Small intestine (tissue), 7 donors: ENCODE measurements around the gene KRTAP10-4. TPM values are rescaled to one million over a fixed set of nuclear protein-coding genes. Genes with fewer than 3 reads are reported as not detected.
"Not testable (repeated sequence)": the region's sequence is repeated elsewhere in the genome, so short reads cannot be mapped to it uniquely, and the experiment has no call there.

Experiments
- DNase-seq, 2 donors: peaks; one replicate each; pipeline versions ENCODE4 v3.0.0 to v3.0.0-alpha.2; 2013
- FAIRE-seq: peaks from 2 replicates; lab custom pipeline; 2012; peaks lifted over from hg19 to GRCh38; lab: Jason Lieb, UNC
- H3K27ac ChIP-seq, 3 donors: one replicate each; pipeline ENCODE4 v1.5.1; 2013; ENCODE audit warnings: low read length in 2 of 3, mild to moderate bottlenecking in 2 of 3, control low read depth in 1 of 3, inconsistent platforms in 1 of 3, low read depth in 1 of 3, moderate library complexity in 1 of 3
- H3K27me3 ChIP-seq, 3 donors: one replicate each; pipeline ENCODE4 v1.6.1; 2013; ENCODE audit warnings: low read length in 3 of 3, inconsistent platforms in 1 of 3; ENCODE audit not compliant: control insufficient read depth in 3 of 3, insufficient read depth in 3 of 3
- H3K36me3 ChIP-seq, 3 donors: one replicate each; pipeline ENCODE4 v1.6.1; 2013; ENCODE audit warnings: low read length in 3 of 3, inconsistent platforms in 1 of 3, low read depth in 1 of 3, mild to moderate bottlenecking in 1 of 3, moderate library complexity in 1 of 3; ENCODE audit not compliant: control insufficient read depth in 3 of 3, insufficient read depth in 2 of 3
- H3K4me1 ChIP-seq, 3 donors: one replicate each; pipeline ENCODE4 v1.6.1; 2013; ENCODE audit warnings: low read length in 2 of 3, inconsistent platforms in 1 of 3, low read depth in 1 of 3, mild to moderate bottlenecking in 1 of 3, moderate library complexity in 1 of 3; ENCODE audit not compliant: control insufficient read depth in 3 of 3, insufficient read depth in 2 of 3
- H3K4me3 ChIP-seq, 3 donors: one replicate each; pipeline ENCODE4 v1.5.1; 2013; ENCODE audit warnings: low read length in 3 of 3, control low read depth in 1 of 3, inconsistent platforms in 1 of 3, low read depth in 1 of 3, mild to moderate bottlenecking in 1 of 3, moderate library complexity in 1 of 3
- H3K9me3 ChIP-seq, 2 donors: one replicate each; pipeline ENCODE4 v1.6.1; 2013; ENCODE audit warnings: low read depth in 1 of 2, low read length in 1 of 2; ENCODE audit not compliant: control insufficient read depth in 2 of 2, insufficient read depth in 1 of 2
- WGBS, 3 donors: extraction: QIAGEN DNeasy Blood & Tissue Kit; methylation state at CpG; one replicate each; pipeline ENCODE4 v1.1.7; 2013; 5-methylcytosine and 5-hydroxymethylcytosine counted together
- polyA plus RNA-seq, 4 donors: library from polyadenylated mRNA; stranded (reverse) in 3 of 4; unstranded in 1 of 4; fragments of 200-250 nt in 3 of 4; fragments of 120-200 nt in 1 of 4; gene quantifications; one replicate each; pipeline versions ENCODE4 v1.2.1 to v1.2.3, GENCODE V29; 2013
- donor health status: healthy with polysubstance abuse.
- donor health status: control.
- donor health status: control.
- donor health status: Bipolar disorder and iron deficiency.
- donor health status: healthy.

Gene KRTAP10-4
- polyA plus RNA-seq, 4 donors: not detected

DNA sequence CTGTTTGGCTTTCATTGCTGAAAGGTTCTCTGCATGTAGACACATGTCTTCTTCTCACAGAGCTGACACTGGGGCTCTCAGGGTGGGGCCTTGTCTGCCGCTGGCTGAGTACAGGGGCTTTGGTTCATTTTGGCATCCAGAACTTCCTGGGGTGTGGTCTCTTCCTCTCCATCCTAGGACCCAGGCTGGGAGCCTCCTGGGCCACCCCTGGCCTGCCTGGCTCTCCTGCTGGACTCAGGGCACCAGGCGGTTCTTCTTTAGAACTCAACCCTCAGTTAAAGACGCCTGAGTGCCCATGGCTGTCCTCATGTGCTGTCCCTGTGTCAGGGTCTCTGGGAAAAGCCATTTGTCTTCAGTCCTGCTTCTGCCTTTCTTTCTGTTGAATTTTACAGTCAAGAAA, 12.4 kb downstream of the KRTAP10-4 start:
- H3K27me3 ChIP-seq: peaks cover 0 to 7% (median 0%) of the 10 kb centered on the region in 3 donors
- no peak overlapping the region for H3K27ac ChIP-seq
- no peak for FAIRE-seq
- H3K4me1 ChIP-seq: no peaks in the 10 kb centered on the region
- 63 to 86% (median 82%) methylated on average over 3 of the region's 3 CpGs for WGBS, 3 donors
- DNase-seq: no peak
- no peaks in the 10 kb centered on the region for H3K36me3 ChIP-seq
- H3K9me3 ChIP-seq: peaks cover 0 to 5% of the 10 kb centered on the region in 2 donors
- H3K4me3 ChIP-seq: no peak overlapping the region

DNA sequence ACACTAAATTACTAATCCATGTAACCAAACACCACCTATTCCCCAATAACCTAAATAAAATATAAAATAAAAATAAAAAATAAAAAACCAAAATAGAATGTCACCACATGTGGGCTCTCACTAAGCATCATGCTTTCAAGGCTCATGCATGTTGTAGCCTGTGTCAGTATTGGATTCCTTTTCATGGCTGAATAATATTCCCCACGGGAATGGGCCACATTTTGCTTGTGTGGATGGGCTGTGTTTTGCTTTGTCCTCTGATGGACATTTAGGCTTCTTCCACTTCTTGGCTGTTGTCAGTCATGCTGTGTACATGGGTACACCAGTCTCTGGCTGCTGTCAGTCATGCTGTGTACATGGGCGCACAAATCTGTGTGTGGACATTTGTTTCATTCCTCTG, 15.6 kb downstream of the KRTAP10-4 start:
- no peak for FAIRE-seq

DNA sequence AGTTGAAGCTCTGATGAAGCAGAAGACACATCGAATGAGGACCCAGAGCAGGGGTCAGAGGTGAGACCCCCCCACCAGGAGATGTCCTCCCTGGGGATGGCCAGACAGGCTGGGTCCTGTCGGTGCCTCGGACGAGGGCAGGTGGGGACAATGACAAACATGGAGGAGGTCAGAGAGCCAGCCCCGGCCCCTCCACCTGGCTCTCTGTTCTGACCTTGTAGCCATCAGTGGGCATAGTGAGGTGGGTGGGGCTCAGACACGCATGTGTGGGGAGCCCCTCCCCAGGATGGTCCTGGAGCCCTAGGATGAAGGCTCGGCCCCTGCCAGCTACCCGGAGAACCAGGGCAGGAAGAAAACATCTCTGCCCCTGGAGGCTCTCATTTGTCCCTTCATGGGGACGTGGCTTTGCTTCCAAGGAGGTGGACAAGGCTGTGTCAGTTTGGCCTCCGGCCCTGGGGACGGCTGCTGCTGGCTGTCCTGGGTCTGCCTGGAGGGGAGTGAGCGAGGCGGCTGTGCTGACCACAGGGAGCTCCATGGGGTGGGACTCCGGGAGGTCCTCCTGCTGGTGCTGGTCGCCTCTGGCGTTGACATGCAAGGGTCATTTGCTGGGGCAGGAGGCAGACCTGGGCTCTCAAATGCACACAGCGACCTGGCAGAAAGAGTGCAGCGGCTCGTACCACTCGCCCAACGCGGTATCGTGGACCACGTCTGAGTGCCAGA, 16.2 kb downstream of the KRTAP10-4 start:
- Histone ChIP-seq H3K36me3 (no peaks in the 10 kb centered on the region), H3K27ac (no peak overlapping the region), H3K9me3 (no peaks in the 10 kb centered on the region), H3K4me3 (no peak overlapping the region), H3K27me3 (peaks cover 0 to 7% (median 6%) of the 10 kb centered on the region in 3 donors), H3K4me1 (no peaks in the 10 kb centered on the region)
- DNase-seq: no peak
- 68 to 76% (median 71%) methylated on average over 22 to 24 of the region's 24 CpGs for WGBS, 3 donors
- no peak for FAIRE-seq

More for the DNA sequence above, 15.6 kb downstream of the KRTAP10-4 start:
- DNase-seq: no peak
- Histone ChIP-seq H3K27ac (no peak overlapping the region), H3K9me3 (no peaks in the 10 kb centered on the region), H3K27me3 (peaks cover 0 to 7% (median 6%) of the 10 kb centered on the region in 3 donors), H3K4me3 (no peak overlapping the region), H3K36me3 (no peaks in the 10 kb centered on the region), H3K4me1 (no peaks in the 10 kb centered on the region)
- WGBS, 3 donors: 89 to 93% (median 90%) methylated on average over 2 of the region's 2 CpGs

DNA sequence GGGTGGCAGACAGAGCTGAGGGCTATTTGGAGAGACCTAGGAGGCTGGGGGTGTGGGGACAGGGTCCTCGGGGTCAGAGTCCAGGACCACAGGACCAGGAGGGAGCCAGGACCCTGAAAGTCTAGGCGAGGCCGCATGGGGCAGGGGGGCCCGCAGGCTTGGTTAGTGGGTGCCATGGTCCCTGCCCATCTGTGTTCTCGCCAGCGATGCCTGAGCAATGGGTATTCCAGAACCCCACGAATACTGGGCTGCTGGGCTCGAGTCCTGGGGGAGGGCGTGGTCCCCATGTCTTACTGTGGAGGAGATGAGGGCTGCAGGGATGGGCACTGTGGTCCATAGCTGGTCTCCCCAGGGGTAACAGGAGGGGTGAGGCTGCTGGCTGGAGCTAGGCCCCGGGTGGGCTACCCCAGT, 16.8 kb downstream of the KRTAP10-4 start:
- no peaks in the 10 kb centered on the region for H3K36me3 ChIP-seq
- FAIRE-seq (no peak), DNase-seq (no peak)
- WGBS, 3 donors: 59 to 80% (median 71%) methylated on average over 8 to 10 of the region's 10 CpGs
- peaks cover 0 to 6% (median 5%) of the 10 kb centered on the region in 3 donors for H3K27me3 ChIP-seq
- H3K4me1 ChIP-seq: no peaks in the 10 kb centered on the region
- H3K4me3 ChIP-seq: no peak overlapping the region
- no peaks in the 10 kb centered on the region for H3K9me3 ChIP-seq
- H3K27ac ChIP-seq: no peak overlapping the region

DNA sequence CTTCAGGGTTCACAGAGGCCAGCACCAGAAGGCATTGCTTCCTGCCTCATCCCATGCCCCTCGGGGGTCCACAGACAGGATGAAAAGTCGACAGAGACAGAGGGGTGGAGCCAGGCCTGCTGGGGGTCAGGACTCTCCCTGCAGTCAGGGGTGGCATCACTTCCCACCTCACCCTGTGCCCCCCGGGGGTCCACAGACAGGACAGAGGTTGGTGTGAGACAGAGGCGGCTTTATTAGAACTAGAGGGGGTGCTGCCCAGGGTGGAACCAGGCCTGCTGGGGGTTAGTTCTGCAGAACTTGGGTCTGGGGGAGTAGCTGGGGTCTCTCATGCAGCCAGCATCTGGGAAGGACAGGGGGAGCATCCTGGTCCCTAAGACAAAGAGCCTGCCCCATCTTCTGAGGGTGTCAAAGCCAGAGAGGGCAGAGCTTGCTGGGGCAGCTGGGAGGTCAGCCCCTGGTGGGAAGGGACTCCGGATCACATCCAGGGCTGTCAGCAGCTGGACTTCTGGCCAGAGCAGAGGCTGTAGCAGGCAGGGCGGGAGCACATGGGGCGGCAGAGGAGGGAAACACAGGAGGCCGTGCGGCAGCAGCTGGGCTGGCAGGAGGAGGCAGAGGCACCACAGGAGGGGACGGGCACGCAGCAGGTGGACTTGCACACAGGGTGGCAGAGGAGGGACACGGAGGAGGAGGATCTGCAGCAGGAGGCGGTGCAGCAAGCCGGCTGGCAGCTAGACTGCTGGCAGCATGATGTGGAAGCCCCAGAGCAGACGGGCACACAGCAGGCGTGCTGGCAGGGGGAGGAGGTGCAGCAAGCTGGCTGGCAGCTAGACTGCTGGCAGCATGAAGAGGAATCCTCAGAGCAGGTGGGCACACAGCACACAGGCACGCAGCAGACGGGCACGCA, 17.6 kb downstream of the KRTAP10-4 start:
- WGBS, 3 donors: 50 to 66% (median 52%) methylated on average over 13 to 18 of the region's 19 CpGs
- not testable (repeated sequence) for DNase-seq, H3K27ac ChIP-seq, H3K4me3 ChIP-seq, FAIRE-seq, H3K36me3 ChIP-seq, H3K27me3 ChIP-seq, H3K4me1 ChIP-seq, H3K9me3 ChIP-seq

DNA sequence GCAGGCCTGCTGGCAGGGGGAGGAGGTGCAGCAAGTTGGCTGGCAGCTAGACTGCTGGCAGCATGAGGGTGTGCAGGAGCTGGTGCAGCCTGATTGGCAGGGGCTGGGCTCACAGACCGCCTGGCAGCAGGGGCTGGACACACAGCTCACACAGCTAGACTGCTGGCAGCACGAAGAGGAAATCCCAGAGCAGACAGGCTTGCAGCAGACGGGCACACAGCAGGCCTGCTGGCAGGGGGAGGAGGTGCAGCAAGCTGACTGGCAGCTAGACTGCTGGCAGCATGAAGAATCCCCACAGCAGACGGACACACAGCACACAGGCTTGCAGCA, 18.2 kb downstream of the KRTAP10-4 start:
- not testable (repeated sequence) for FAIRE-seq, H3K27ac ChIP-seq, DNase-seq, H3K27me3 ChIP-seq, H3K9me3 ChIP-seq, H3K4me1 ChIP-seq, H3K4me3 ChIP-seq, H3K36me3 ChIP-seq
- 20 to 59% (median 42%) methylated on average over 4 of the region's 4 CpGs for WGBS, 3 donors

DNA sequence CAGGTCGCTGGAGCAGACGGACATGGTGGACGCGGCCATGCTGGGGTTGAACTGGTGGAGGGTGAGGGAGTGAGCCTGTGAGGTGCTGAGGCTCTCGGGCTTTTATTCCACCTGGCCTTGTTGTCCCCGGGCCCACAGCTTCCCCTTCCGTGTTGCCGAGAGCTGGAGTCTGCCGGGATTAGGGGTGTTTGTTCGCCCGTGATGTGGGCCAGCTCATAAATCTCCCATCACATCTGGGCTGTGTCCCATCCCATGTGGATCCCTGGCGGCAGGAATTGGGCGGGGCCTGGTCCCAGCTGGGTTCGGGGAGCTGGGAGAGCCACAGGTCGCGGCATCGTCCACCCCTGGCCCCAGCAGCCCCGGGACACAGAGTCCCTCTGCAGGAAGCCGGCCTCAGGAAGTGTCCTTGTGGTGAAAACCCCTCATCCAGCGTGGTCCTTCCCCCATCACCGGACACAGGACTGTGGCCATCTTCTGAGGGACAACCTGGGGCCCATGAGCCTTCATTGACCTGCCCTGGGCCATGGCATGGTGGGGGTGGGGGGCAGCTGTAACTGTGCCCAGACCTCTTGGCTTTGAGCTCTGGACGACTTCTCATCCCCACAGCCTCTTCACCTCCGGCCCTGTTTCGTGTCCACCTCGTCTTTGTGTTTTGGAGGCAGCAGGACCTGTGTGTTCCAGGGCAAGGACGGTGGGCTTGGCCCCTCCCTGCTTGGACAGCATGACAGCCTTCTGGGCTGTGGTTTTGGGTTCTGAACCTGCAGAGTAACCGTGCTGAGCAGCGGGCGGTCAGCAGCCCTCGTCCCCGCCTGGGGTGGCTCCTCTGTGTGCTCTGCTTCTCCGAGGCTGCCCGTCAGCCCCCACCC, 19.1 kb downstream of the KRTAP10-4 start, which contains the start of gene KRTAP10-6:
KRTAP10-6 (minus strand) TSS at position 60 of the 866 bp plus-strand sequence; CDS start at position 39, 21 bp downstream.
- FAIRE-seq (no peak), DNase-seq (no peak)
- Histone ChIP-seq H3K27ac (no peak within 1 kb of the TSS), H3K4me3 (no peak within 1 kb of the TSS), H3K4me1 (no peaks in the 10 kb centered on the region), H3K9me3 (no peaks in the 10 kb centered on the region), H3K27me3 (peaks cover 0 to 6% (median 4%) of the 10 kb centered on the region in 3 donors), H3K36me3 (no peaks in the 10 kb centered on the region)
- WGBS, 3 donors: 55 to 61% (median 61%) methylated on average over 31 to 33 of the region's 33 CpGs
